NCI-H748 treated with DMSO at 0.1 percent for 48 hours (cell line): ENCODE results near the gene PSMB9.
"Not testable (repeated sequence)": the region's sequence is repeated elsewhere in the genome, so short reads cannot be mapped to it uniquely, and the experiment has no call there.

Experiments
- DNase-seq: peaks from one replicate; lab custom pipeline; 2025; lab: John Stamatoyannopoulos, UW

The PSMB9 gene

DNA sequence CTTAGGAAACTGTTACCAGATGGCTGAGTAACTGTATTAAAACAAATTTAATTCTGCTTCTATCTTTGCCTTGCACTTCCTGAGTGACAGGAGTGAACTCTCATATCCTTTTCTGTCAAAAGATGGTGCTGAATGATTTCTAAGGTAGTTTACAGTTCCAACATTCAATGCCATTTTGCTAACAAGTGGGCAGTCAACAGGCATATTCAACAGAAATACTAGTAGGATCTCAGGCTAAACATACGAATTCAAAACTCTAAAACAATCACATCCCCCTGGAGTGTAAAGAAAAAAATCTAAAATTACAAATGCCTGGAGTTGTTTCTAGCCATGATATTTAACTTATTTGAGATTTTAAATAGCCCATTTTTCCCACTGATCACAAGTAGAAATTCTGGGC, 6.7 kb downstream of the PSMB9 start:
- no peak for DNase-seq

- DNase-seq = no peak
These were observed 8.7 kb downstream of the PSMB9 start for GRCh38 chr6:32862725-32863124.

DNA sequence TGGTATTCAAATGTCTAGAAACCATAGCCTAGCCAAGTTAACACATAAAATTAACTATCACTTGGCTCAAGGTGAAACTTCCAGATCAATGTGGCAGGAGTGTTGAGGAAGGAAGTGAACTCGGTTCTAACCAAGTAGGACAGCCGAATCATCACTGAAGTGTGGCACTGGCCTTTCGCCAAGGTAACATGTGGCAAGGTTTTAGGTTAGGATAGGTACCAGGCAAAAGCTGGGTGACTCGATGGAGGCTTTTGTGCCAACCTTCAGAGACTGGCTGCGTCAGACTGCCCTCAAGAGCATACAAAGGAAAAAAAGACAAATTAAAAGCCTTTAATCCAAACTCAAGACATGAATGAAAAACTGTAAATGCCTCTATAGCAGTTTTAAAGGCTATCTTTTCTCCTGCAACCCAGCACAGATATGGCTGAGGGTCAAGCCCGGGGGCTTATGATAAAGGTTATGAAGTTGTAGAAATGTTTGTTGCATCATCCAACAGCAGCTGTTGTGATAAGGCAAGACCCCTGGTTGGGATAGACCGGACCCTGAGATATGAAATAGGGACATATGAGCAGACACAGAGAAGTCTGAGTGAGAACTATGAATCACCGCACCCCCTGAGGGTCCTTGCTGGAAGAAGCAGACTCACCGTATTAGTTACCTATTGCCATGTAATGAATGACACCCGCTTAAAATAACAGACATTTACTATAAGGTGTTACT, 11.9 kb downstream of the PSMB9 start:
- no peak for DNase-seq

DNA sequence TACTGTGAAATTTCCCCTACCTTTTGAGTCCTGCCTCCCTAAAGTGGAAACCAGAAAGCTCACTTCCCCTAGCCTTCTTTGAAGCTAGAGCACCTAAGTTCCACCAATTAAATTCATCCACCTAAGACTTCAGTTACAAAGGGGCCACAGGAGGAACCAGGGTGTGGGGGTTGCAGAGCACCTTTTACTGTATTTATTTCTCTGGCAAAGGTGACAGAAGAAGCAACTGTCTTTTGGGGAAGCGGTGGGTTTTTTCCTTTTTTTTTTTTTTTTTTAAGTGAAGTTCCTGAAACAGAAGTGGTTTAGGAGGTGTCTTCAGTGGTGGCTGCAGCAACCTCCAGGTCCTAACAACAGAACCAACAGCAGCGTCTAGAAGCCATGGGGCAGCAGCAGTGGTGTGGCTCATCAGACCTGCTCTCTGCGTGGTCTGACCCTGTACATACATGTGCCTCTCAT, 13.1 kb downstream of the PSMB9 start:
- DNase-seq = no peak

DNA sequence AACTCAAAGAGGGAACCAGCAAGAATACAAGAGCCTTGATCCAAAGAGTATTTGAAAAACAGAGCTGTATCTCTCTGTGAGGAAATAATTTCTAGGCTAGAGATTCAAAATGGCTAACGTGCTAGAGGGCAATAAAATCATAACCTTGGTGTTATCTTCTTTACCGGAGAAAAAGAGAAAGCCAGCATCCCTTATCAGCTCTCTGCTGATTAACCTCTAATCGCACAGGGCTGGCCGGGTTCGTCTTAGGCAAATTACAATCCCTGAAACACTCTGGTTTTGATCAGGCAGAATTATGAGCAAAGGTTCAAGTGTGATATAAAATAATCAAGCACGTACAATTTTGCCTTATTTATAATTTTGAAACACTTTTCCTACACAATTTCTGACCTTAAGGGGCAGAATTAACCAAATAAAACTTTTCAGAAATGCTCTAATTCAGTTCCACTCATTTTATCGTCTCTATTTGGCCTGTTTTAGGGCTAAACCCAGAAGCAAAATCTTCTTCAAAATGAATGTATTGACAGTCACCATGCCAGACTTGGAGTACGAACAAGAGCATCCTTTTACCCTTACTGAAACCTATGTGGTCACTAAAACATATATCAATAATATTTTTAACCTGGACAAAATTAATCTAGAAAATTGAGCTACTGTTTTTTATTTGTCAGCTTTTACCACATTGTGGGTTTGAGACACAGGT, 13.7 kb downstream of the PSMB9 start:
- DNase-seq = no peak

DNA sequence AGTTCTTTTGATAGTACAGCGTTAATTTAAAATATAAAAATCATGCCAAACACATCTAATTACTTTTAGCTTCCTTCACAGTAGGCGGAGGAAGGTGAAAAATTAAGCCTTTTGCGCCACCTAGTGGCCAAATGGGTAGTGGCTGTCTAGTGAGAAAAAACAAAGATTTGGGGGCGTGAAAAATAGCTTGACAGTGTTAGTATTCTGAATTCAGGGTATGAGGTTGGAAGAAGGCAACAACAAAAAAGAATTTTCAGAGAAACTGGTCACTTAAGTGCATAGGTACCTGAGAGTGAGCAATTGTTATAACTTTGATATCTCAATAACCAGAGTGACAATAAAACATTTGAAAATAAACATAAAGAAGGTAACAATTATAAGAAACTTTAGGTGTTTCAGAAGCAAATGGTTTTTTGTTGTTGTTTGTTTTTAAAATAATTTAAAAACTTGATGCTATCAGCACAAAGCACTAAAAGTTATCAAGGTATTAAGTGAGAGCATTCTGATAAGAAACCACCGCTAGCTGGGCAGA, 14.3 kb downstream of the PSMB9 start:
- peak; percentile 56 for DNase-seq

DNA sequence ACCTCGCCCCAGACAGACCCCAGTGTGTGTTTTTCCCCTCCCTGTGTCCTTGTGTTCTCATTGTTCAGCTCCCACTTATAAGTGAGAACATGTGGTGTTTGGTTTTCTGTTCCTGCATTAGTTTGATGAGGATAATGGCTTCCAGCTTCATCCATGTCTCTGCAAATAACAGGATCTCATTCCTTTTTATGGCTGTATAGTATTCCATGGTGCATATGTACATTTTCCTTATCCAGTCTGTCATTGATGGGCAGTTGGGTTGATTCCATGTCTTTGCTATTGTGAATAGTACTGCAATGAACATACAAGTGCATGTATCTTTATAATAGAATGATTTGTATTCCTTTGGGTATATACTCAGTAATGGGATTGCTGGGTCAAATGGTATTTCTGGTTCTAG, 20.0 kb downstream of the PSMB9 start:
- DNase-seq = not testable (repeated sequence)

DNA sequence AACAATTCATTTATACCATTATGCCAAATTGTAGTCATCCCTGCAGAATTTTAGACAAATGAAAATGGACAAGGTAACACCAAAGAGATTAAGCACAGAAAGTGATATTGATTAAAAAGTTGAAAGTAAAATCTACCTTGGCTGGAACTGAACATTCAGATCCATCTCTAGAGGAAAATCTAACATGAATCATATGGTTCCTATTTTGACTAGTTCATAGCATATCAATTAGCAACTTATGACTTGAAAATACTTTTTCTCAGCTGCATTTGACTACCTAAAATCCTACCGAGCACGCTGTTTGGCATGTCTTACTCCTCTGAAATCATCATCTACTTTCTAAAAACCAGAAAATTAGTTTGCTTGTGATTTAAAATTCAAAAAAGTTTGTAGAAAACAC, 22.6 kb downstream of the PSMB9 start:
- DNase-seq = no peak

- no peak for DNase-seq
These were observed 25.7 kb downstream of the PSMB9 start for GRCh38 chr6:32879691-32880090.

GRCh38 chr6:32880962-32881361, 27.0 kb downstream of the PSMB9 start:
- not testable (repeated sequence) for DNase-seq

- DNase-seq = no peak
These were observed 28.9 kb downstream of the PSMB9 start for GRCh38 chr6:32882879-32883250.

DNA sequence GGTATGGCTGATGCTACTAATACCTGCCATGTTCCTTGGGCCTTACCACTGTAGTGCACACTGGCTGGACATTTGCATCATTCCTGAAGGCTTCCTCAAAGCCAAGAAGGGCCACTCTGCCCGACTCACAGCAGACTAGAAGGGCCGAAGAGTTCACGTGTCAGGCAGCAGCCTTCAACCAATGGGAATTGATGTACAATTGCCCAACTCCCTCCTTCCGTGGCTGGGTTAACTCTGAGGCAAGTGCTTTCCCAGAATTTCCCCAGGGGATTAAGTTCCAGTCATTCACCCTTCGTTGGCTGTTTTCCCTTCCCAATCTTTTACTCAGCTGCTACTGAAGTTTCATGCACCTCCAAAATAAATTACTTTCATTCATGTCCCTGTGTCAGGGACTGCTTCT, 29.8 kb downstream of the PSMB9 start:
- no peak for DNase-seq

GRCh38 chr6:32885698-32886286, 31.8 kb downstream of the PSMB9 start:
- peak; percentile 47 for DNase-seq

- DNase-seq = no peak
These were observed 32.8 kb downstream of the PSMB9 start for GRCh38 chr6:32886681-32887383.

- DNase-seq = no peak
These were observed 33.6 kb downstream of the PSMB9 start for GRCh38 chr6:32887616-32888015.

GRCh38 chr6:32888576-32888975, 34.6 kb downstream of the PSMB9 start:
- DNase-seq = no peak

- DNase-seq = no peak
These were observed 35.5 kb downstream of the PSMB9 start for GRCh38 chr6:32889533-32889932.

DNA sequence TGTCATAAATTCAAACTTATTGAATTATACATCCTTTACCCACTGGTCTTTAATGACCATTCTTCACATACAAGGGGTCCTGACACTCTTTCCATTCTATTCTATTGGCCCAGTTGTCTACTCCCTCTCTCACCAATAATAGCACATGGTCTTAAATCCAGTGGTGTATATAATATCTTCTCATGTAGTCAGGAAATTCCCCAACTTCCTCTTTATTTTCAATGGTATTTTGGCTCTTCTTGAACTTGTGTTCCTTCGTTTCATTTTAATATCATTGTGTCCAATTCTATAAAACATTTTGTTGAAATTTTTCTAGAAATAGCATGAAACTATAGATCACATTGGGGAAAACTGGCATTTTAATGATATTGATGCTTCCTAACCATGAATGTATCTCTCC, 36.8 kb downstream of the PSMB9 start:
- DNase-seq = no peak

- DNase-seq = peak; percentile 92
These were observed 40.4 kb downstream of the PSMB9 start for GRCh38 chr6:32894085-32895005.

GRCh38 chr6:32895006-32895345, 41.0 kb downstream of the PSMB9 start:
- DNase-seq = no peak

DNA sequence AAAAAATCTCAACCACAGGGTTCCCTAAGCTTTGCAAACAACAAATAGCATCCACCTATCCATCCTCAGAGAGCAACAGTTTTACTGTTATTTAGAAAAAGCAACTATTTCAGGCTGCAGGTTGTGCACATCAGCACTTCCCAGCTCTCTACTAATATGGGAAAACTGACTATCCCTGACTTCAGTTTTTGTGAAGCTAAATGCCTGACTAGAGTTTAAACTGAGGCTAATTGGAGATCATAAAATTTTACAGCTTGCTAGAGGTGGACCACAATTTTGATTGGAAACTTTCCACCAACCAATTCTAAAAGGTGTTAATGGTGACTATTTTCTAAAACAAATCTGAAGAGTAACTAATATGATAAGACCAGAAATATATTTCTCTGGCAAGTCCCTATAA, 50.0 kb downstream of the PSMB9 start:
- no peak for DNase-seq
